Astrocyte (in vitro differentiated cells and primary cell): ENCODE results near the gene SLC30A10. TPM values are rescaled to one million over a fixed set of nuclear protein-coding genes. Genes with fewer than 3 reads are reported as not detected.

Experiments
- total RNA-seq: library from RNA; stranded (reverse); gene quantifications from 2 replicates; pipeline ENCODE4 v1.2.1, GENCODE V29; 2021

SLC30A10 gene
- total RNA-seq, 1 donor from 2014 or later = not detected

Other genes starting within 250 kb of the SLC30A10 start
- gene EPRS1, start 117.9 kb upstream of the SLC30A10 start, total RNA-seq = 159 and 173 TPM in 2 replicates
- 25.7 and 25.9 TPM in 2 replicates for gene BPNT1, start 161.2 kb upstream of the SLC30A10 start, total RNA-seq
- 55.1 and 61.7 TPM in 2 replicates for gene IARS2, start 165.6 kb upstream of the SLC30A10 start, total RNA-seq